HepG2 (cell line): ENCODE measurements around the gene COL10A1. TPM values are rescaled to one million over a fixed set of nuclear protein-coding genes. Genes with fewer than 3 reads are reported as not detected.
A peak's percentile ranks its signal among the peaks of the same experiment; 100 is the strongest.

Source experiments
- AKAP8 ChIP-seq: sonication (generic); formaldehyde crosslinking; IDR thresholded peaks from 2 replicates; pipeline ENCODE4 v1.5.1; 2020; ENCODE audit warnings: mild to moderate bottlenecking, missing genetic modification reagents
- ARID5B ChIP-seq: IDR thresholded peaks from 2 replicates; pipeline ENCODE4 v1.4.0; 2020; ENCODE audit warnings: mild to moderate bottlenecking, missing genetic modification reagents
- ATF3 ChIP-seq: sonication (generic); formaldehyde crosslinking; IDR thresholded peaks from 2 replicates; pipeline ENCODE4 v1.4.0; 2020; ENCODE audit warnings: missing genetic modification reagents
- GATA4 ChIP-seq: sonication (generic); IDR thresholded peaks from 2 replicates; pipeline ENCODE4 v1.6.1; 2016; ENCODE audit warnings: antibody characterized with exemption, low read depth, borderline replicate concordance
- HNRNPK ChIP-seq: fragments of 200-400 bp; formaldehyde crosslinking; IDR thresholded peaks from 2 replicates; pipeline ENCODE4 v1.6.1; 2018; ENCODE audit warnings: low read length, low read depth, moderate library complexity, mild to moderate bottlenecking; ENCODE audit not compliant: poor library complexity, severe bottlenecking
- MLXIP ChIP-seq: sonication (generic); formaldehyde crosslinking; IDR thresholded peaks from 2 replicates; pipeline ENCODE4 v1.9.0; 2021; ENCODE audit warnings: missing genetic modification reagents, borderline replicate concordance
- NR2F6 ChIP-seq, 2 experiments: IDR thresholded peaks; 2 replicates each; pipeline ENCODE4 v1.6.1; 2016; ENCODE audit warnings: antibody characterized with exemption in 1 of 2, mild to moderate bottlenecking in 1 of 2
- NRL ChIP-seq: sonication (generic); formaldehyde crosslinking; IDR thresholded peaks from 2 replicates; pipeline ENCODE4 v1.5.0; 2020; ENCODE audit warnings: missing genetic modification reagents, mild to moderate bottlenecking, moderate library complexity, borderline replicate concordance
- SIN3A ChIP-seq: IDR thresholded peaks from 2 replicates; pipeline ENCODE4 v1.6.1; 2011; ENCODE audit warnings: low read depth, mild to moderate bottlenecking, control low read depth, low read length, borderline replicate concordance
- SMARCE1 ChIP-seq: fragments of 450-650 bp; IDR thresholded peaks from 2 replicates; pipeline ENCODE4 v1.6.1; 2017; ENCODE audit warnings: borderline replicate concordance
- TAF1 ChIP-seq: sonication (generic); formaldehyde crosslinking; IDR thresholded peaks from 2 replicates; pipeline ENCODE4 v1.4.0; 2020; ENCODE audit warnings: missing genetic modification reagents
- ZFY ChIP-seq: sonication (generic); formaldehyde crosslinking; IDR thresholded peaks from 2 replicates; pipeline ENCODE4 v1.4.0; 2020; ENCODE audit warnings: missing genetic modification reagents
- ZNF296 ChIP-seq: sonication (generic); formaldehyde crosslinking; conservative IDR thresholded peaks from 2 replicates; pipeline ENCODE4 v1.5.0; 2020; ENCODE audit warnings: mild to moderate bottlenecking, missing genetic modification reagents
- ZNF354B ChIP-seq: sonication (generic); formaldehyde crosslinking; IDR thresholded peaks from 2 replicates; pipeline ENCODE4 v1.8.0; 2022; ENCODE audit warnings: mild to moderate bottlenecking, missing genetic modification reagents
- ZNF550 ChIP-seq: sonication (generic); formaldehyde crosslinking; IDR thresholded peaks from 2 replicates; pipeline ENCODE4 v1.4.0; 2020; ENCODE audit warnings: mild to moderate bottlenecking, missing genetic modification reagents, borderline replicate concordance
- ZNF557 ChIP-seq: sonication (generic); formaldehyde crosslinking; IDR thresholded peaks from 2 replicates; pipeline ENCODE4 v1.4.0; 2020; ENCODE audit warnings: missing genetic modification reagents
- ZNF572 ChIP-seq: sonication (generic); formaldehyde crosslinking; IDR thresholded peaks from 2 replicates; pipeline ENCODE4 v1.5.1; 2020; ENCODE audit warnings: mild to moderate bottlenecking, missing genetic modification reagents
- ZNF598 ChIP-seq: sonication (generic); formaldehyde crosslinking; IDR thresholded peaks from 2 replicates; pipeline ENCODE4 v1.5.1; 2020; ENCODE audit warnings: mild to moderate bottlenecking, missing genetic modification reagents, borderline replicate concordance
- ZNF800 ChIP-seq: sonication (generic); formaldehyde crosslinking; IDR thresholded peaks from 2 replicates; pipeline ENCODE4 v1.4.0; 2020; ENCODE audit warnings: missing genetic modification reagents
- polyA plus RNA-seq, 8 experiments: library from polyadenylated mRNA; depleted of rRNA in 3 of 8; stranded (reverse) in 7 of 8; unstranded in 1 of 8; fragments of >200 nt; fragmentation: Illumina TruSeq in 4 of 8; extraction: Trizol in 4 of 8; gene quantifications; 2 replicates each; pipeline versions ENCODE4 v1.2.1 to v1.2.3, GENCODE V29; 2011 to 2016; ENCODE audit warnings: low read depth in 4 of 8, missing spikeins in 1 of 8, mixed read lengths in 1 of 8; ENCODE audit not compliant: insufficient read depth in 1 of 8
- total RNA-seq, 5 experiments: library from RNA; depleted of rRNA; stranded (reverse); fragments of >200 nt; fragmentation: Illumina TruSeq; extraction: Trizol; gene quantifications; 2 replicates each; pipeline ENCODE4 v1.2.3, GENCODE V29; 2016; ENCODE audit warnings: low read depth in 1 of 5

COL10A1 gene
- total and polyA plus RNA-seq, 2 of the 13 experiments (the other 11 are each of a cell fraction or from before 2014, with no cell fraction given): 0.07 TPM; not detected in 1

- TF ChIP-seq ZNF800 (CRISPR knock-in tag) (peak; percentile 99), ZNF296 (CRISPR knock-in tag) (no peak; the same call in 1 of the 2 replicates), ZNF550 (CRISPR knock-in tag) (no peak), AKAP8 (CRISPR knock-in tag) (peak; percentile 89), ATF3 (CRISPR knock-in tag) (peak; percentile 58; the same call in 1 of the 2 replicates), SMARCE1 (no peak), HNRNPK (peak; percentile 71), GATA4 (no peak), ARID5B (CRISPR knock-in tag) (peak; percentile 50; the same call in 1 of the 2 replicates), ZNF598 (peak; percentile 99), ZFY (CRISPR knock-in tag) (peak; percentile 99), ZNF572 (CRISPR knock-in tag) (0 out of 2 replicates have a peak, but pooled peaks have one; percentile 60), TAF1 (CRISPR knock-in tag) (peak; percentile 94), SIN3A (no peak; the same call in 1 of the 2 replicates), ZNF557 (peak; percentile 95; the same call in 1 of the 2 replicates), MLXIP (peak; percentile 83; the same call in 1 of the 2 replicates), ZNF354B (CRISPR knock-in tag) (no peak), NR2F6 (IDR thresholded peaks at IDR 0.05) (no peak; the same call in 1 of the 2 replicates), NR2F6 (CRISPR knock-in tag; IDR thresholded peaks at IDR 0.05) (peak; percentile 40; the same call in 1 of the 2 replicates), NRL (CRISPR knock-in tag) (peak; percentile 93; the same call in 1 of the 2 replicates)
Measured at GRCh38 chr6:116100419-116101301, 25.3 kb downstream of the COL10A1 start, which contains the start of gene NT5DC1 (continued).
